ENCODE data around the gene MALAT1. TPM values are rescaled to one million over a fixed set of nuclear protein-coding genes. Genes with fewer than 3 reads are reported as not detected.

Gene MALAT1
- total and polyA plus RNA-seq, 2 of the 13 experiments (the other 11 are each of a cell fraction or from before 2014, with no cell fraction given), result 143 to 1,237 TPM

GRCh38 chr11:65524741-65525545 is 26.1 kb downstream of the MALAT1 start, which contains the start of gene SCYL1 (continued):
- TF ChIP-seq PRDM15 (CRISPR knock-in tag; IDR thresholded peaks at IDR 0.05) (peak; percentile 93), GLI4 (CRISPR knock-in tag; IDR thresholded peaks at IDR 0.05; ENCODE audit: borderline replicate concordance) (no peak), HMGA1 (CRISPR knock-in tag; conservative IDR thresholded peaks at IDR 0.05) (no peak), ZBTB33 (CRISPR knock-in tag; IDR thresholded peaks at IDR 0.05) (no peak), ZNF75D (CRISPR knock-in tag; IDR thresholded peaks at IDR 0.05; ENCODE audit: borderline replicate concordance) (no peak), MXI1 (IDR thresholded peaks at IDR 0.05; ENCODE audit: borderline replicate concordance, low read depth, low read length) (no peak; the same call in 2 of the 3 replicates), HNRNPLL (IDR thresholded peaks at IDR 0.05; ENCODE audit: low read depth, low read length, poor library complexity, severe bottlenecking) (peak; percentile 42), ZNF710 (CRISPR knock-in tag; IDR thresholded peaks at IDR 0.05; ENCODE audit: borderline replicate concordance) (peak; percentile 26; the same call in 1 of the 2 replicates), ZNF816 (CRISPR knock-in tag; IDR thresholded peaks at IDR 0.05; ENCODE audit: borderline replicate concordance) (no peak), ZNF772 (CRISPR knock-in tag; IDR thresholded peaks at IDR 0.05) (peak; percentile 85; the same call in 1 of the 2 replicates), ZNF598 (CRISPR knock-in tag; IDR thresholded peaks at IDR 0.05; ENCODE audit: borderline replicate concordance) (no peak), HOXA7 (CRISPR knock-in tag; IDR thresholded peaks at IDR 0.05) (no peak), HNRNPK (IDR thresholded peaks at IDR 0.05; ENCODE audit: low read depth, low read length, poor library complexity, severe bottlenecking) (peak; percentile 65), ZSCAN21 (CRISPR knock-in tag; IDR thresholded peaks at IDR 0.05; ENCODE audit: borderline replicate concordance) (no peak; the same call in 1 of the 2 replicates), ZNF619 (CRISPR knock-in tag; IDR thresholded peaks at IDR 0.05) (no peak), ZNF33A (CRISPR knock-in tag; IDR thresholded peaks at IDR 0.05; ENCODE audit: borderline replicate concordance) (no peak), ZMAT5 (CRISPR knock-in tag; IDR thresholded peaks at IDR 0.05; ENCODE audit: borderline replicate concordance, low read depth) (no peak), ZNF225 (CRISPR knock-in tag; IDR thresholded peaks at IDR 0.05) (no peak)

All from HepG2 (cell line).